Activated CD4-positive, alpha-beta T cell treated with anti-CD3 and anti-CD28 coated beads, Interleukin-2, amount 10 ng/mL, durations not matched to agents 7 days and 5 days (primary cell): ENCODE data around the gene SAMD14. TPM values are rescaled to one million over a fixed set of nuclear protein-coding genes. Genes with fewer than 3 reads are reported as not detected.

Experiments
- CTCF ChIA-PET: fragments of 350-600 bp; sonication (Branson Sonifier 250); formaldehyde crosslinking; loops from one replicate; lab custom pipeline; 2021; ENCODE audit warnings: antibody characterized with exemption; lab: Charles Lee
- POLR2A ChIA-PET: fragments of 350-600 bp; sonication (Branson Sonifier 250); formaldehyde crosslinking; loops from one replicate; lab custom pipeline; 2021; ENCODE audit warnings: antibody characterized with exemption; lab: Charles Lee
- DNase-seq: peaks from one replicate; pipeline ENCODE4 v3.0.0-alpha.2; 2020
- H3K27ac Mint-ChIP-seq: one replicate; pipeline ENCODE4 v1.8.0; 2021; ENCODE audit warnings: mild to moderate bottlenecking, moderate library complexity, mixed read lengths
- H3K27me3 Mint-ChIP-seq: one replicate; pipeline ENCODE4 v1.8.0; 2021; ENCODE audit warnings: mixed read lengths
- H3K36me3 Mint-ChIP-seq: one replicate; pipeline ENCODE4 v1.8.0; 2021; ENCODE audit warnings: low read depth, mixed read lengths
- H3K4me1 Mint-ChIP-seq: one replicate; pipeline ENCODE4 v1.8.0; 2021; ENCODE audit warnings: mixed read lengths
- H3K4me3 Mint-ChIP-seq: one replicate; pipeline ENCODE4 v1.8.0; 2021; ENCODE audit warnings: mild to moderate bottlenecking, moderate library complexity, mixed read lengths
- H3K9me3 Mint-ChIP-seq: one replicate; pipeline ENCODE4 v1.8.0; 2021; ENCODE audit warnings: mixed read lengths
- total RNA-seq, 2 experiments: library from RNA; stranded (reverse); gene quantifications; one replicate each; pipeline ENCODE4 v1.2.3, GENCODE V29; 2021

SAMD14 gene
- total RNA-seq, 2 experiments from 2014 or later, result 0.07 to 0.23 TPM

DNA sequence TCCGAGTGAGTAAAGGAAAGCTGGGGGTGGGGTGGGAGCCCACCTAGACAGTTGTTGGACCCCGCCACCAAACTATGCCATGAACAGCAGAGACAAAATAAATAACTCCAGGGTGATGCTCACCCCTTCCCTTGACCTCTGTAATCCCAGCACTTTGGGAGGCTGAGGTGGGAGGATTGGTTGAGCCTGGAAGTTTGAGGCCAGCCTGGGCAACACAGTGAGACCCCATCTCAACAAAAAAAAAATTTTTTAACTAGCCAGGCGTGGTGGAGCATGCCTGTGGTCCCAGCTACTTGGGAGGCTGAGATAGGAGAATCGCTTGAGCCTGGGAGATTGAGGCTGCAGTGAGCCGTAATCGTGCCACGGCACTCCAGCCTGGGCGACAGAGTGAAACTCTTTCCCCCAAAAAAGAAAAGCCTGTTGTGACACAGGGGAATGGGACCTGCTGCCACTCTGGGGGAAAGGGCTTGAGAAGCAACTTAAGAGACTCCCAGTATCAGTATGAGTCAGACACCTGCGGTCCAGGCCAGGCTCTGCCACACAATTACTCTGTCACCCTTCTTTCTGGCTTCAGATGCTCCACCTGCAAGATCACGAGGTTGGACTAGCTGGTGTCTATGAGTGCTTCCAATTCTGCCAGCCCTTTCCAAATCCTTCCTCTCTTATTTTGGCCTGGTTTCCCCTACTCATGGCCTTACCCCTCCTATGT, 40.9 kb upstream of the SAMD14 start:
- POLR2A ChIA-PET, result no interaction called here
- Mint-ChIP-seq H3K4me1 (peaks cover 17% of the 10 kb centered on the region), H3K27ac (no peak overlapping the region), H3K36me3 (no peaks in the 10 kb centered on the region), H3K4me3 (no peak overlapping the region), H3K27me3 (no peaks in the 10 kb centered on the region), H3K9me3 (no peaks in the 10 kb centered on the region)
- CTCF ChIA-PET, result interaction anchor here (1.6 to 5.3 kb wide), 13 partner anchors 7 to 127 kb away, joined by 3 to 31 read pairs (median 10); partner anchors contain the start of genes COL1A1, PDK2, PPP1R9B and TMEM92
- peak; percentile 43 for DNase-seq

DNA sequence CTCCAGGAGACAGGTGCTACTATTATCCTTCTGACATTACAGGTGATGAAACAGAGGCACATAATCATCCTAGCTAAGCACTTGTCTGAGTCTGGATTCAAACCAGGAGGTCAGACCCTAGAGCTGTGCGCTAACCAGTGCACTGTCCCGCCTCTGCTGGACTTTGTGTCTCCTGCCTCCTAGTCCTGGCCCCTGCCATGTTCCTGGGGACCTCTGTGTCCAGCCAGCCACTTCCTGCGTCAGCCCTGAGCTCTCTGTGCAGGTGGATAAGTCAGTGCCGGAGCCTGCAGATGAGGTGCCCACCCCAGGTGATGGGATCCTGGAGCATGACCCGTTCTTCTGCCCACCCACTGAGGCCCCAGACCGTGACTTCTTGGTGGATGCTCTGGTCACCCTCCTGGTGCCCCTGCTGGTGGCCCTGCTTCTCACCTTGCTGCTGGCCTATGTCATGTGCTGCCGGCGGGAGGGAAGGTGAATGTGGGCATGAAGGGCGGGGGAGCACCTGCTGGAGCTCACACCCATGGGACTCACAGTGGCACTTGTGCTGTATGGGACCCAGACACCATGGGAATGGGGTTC, 40.0 kb upstream of the SAMD14 start:
- no peak overlapping the region for H3K4me3 Mint-ChIP-seq
- ChIA-PET POLR2A (no interaction called here), CTCF (interaction anchor here (0.6 to 5.3 kb wide), 29 partner anchors 8 to 161 kb away, joined by 3 to 31 read pairs (median 5); partner anchors contain the start of genes COL1A1, PDK2, PPP1R9B and TMEM92)
- no peaks in the 10 kb centered on the region for H3K36me3 Mint-ChIP-seq
- H3K27ac Mint-ChIP-seq, result no peak overlapping the region
- no peak for DNase-seq
- no peaks in the 10 kb centered on the region for H3K9me3 Mint-ChIP-seq
- H3K4me1 Mint-ChIP-seq, result peaks cover 17% of the 10 kb centered on the region
- no peaks in the 10 kb centered on the region for H3K27me3 Mint-ChIP-seq

DNA sequence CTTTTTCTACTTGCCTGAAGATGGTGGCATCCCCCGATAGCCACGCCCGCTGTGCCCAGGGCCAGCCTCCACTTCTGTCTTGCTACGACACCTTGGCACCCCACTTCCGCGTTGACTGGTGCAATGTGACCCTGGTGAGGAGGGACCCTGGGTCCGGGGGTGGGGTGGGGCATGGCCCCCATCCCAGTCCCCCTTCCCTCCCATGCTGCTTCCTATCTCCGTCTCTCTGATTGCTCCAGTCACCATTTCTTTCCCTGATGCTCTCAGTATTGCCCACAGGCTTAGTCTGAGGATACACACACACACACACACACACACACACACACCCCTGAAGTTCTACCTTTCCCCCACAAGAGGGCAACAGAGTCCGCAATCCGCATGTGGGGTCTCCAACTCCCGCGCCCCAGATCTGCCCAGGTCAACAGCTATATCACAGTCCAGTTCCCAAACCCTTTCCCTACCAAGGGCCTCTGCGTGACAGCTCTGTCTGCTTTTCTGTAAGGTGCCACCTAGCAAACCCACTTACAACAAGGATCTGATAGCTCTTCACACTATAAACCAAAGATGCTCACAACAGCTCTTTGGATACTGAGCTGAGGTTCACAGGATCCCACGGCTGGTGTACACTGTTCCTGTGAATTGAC, 39.3 kb upstream of the SAMD14 start:
- H3K4me3 Mint-ChIP-seq, result no peak overlapping the region
- ChIA-PET POLR2A (interaction anchor here (0.5 kb wide), 1 partner anchor 52 kb away, joined by 3 read pairs; no protein-coding TSS in a partner anchor), CTCF (interaction anchor here (0.6 to 5.3 kb wide), 29 partner anchors 8 to 162 kb away, joined by 3 to 31 read pairs (median 5); partner anchors contain the start of genes COL1A1, PDK2, PPP1R9B and TMEM92)
- no peaks in the 10 kb centered on the region for H3K27me3 Mint-ChIP-seq
- H3K9me3 Mint-ChIP-seq, result no peaks in the 10 kb centered on the region
- H3K36me3 Mint-ChIP-seq, result no peaks in the 10 kb centered on the region
- peak; percentile 59 for DNase-seq
- peak overlapping the region; percentile 27 for H3K27ac Mint-ChIP-seq
- peaks cover 17% of the 10 kb centered on the region for H3K4me1 Mint-ChIP-seq

DNA sequence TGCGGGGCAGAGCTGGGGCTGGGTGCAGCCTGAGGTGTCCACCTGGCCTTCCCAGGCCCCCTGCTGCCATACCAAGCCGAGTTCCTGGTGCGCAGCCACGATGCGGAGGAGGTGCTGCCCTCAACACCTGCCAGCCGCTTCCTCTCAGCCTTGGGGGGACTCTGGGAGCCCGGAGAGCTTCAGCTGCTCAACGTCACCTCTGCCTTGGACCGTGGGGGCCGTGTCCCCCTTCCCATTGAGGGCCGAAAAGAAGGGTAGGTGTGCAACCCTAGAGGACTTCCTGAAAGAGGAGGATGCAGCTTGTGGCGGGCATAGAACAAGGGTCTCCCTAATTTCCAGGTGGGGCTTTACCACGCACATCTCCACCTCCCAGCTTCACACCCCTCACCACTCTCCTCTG, 38.4 kb upstream of the SAMD14 start:
- DNase-seq, result no peak
- peaks cover 20% of the 10 kb centered on the region for H3K4me1 Mint-ChIP-seq
- H3K4me3 Mint-ChIP-seq, result no peak overlapping the region
- no peaks in the 10 kb centered on the region for H3K27me3 Mint-ChIP-seq
- H3K36me3 Mint-ChIP-seq, result no peaks in the 10 kb centered on the region
- POLR2A ChIA-PET, result no interaction called here
- CTCF ChIA-PET, result interaction anchor here (1.2 to 5.3 kb wide), 6 partner anchors 10 to 130 kb away, joined by 3 to 31 read pairs (median 12); partner anchors contain the start of gene PPP1R9B
- no peaks in the 10 kb centered on the region for H3K9me3 Mint-ChIP-seq
- H3K27ac Mint-ChIP-seq, result peak overlapping the region; percentile 27

DNA sequence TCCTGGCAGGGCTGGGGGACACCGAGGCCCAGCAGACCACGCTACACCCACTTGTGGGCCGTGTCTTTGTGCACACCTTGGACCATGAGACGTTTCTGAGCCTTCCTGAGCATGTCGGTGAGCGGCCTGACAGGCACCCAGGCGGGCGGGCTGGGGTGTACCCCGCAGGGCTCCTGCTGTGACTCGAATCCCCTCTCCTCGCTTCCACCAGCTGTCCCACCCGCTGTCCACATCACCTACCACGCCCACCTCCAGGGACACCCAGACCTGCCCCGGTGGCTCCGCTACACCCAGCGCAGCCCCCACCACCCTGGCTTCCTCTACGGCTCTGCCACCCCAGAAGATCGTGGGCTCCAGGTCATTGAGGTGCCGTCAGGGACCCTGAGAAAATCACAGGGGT, 37.4 kb upstream of the SAMD14 start:
- no peak for DNase-seq
- H3K27ac Mint-ChIP-seq, result no peak overlapping the region
- H3K9me3 Mint-ChIP-seq, result peaks cover 3% of the 10 kb centered on the region
- POLR2A ChIA-PET, result no interaction called here
- peaks cover 23% of the 10 kb centered on the region for H3K4me1 Mint-ChIP-seq
- no peak overlapping the region for H3K4me3 Mint-ChIP-seq
- H3K27me3 Mint-ChIP-seq, result no peaks in the 10 kb centered on the region
- H3K36me3 Mint-ChIP-seq, result peaks cover 3% of the 10 kb centered on the region
- CTCF ChIA-PET, result interaction anchor here (1.2 to 5.3 kb wide), 3 partner anchors 11 to 131 kb away, joined by 3 to 31 read pairs (median 22); partner anchors contain the start of gene PPP1R9B

DNA sequence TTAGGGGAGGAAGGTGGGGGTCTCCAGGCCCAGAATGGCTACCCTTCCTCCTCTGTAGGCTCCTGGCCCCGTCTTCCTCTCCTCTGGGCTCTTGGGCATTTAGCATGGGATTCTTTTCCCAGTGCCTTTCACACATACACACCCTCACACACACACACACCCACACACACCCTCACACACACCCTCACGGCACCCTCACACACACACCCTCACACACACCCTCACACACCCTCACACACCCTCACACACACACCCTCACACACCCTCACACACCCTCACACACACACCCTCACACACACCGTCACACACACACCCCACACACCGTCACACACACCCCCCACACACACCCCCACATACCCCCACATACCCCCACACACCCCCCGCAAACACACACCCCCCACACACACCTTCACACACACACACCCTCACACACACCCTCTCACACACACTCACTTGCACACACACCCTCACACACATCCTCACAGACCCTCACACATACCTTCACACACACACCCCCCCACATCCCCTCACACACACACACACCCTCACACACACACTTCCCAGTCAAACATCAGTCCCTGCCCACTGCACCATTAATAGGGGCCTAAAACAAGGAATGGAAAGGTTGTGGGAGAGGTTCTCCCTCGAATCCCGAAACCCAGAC, 36.7 kb upstream of the SAMD14 start:
- DNase-seq, result no peak
- CTCF ChIA-PET, result interaction anchor here (2.1 kb wide), 1 partner anchor 15 kb away, joined by 9 read pairs; no protein-coding TSS in a partner anchor
- Mint-ChIP-seq H3K27me3 (no peaks in the 10 kb centered on the region), H3K27ac (no peak overlapping the region), H3K36me3 (peaks cover 6% of the 10 kb centered on the region), H3K4me1 (peaks cover 30% of the 10 kb centered on the region), H3K9me3 (peaks cover 4% of the 10 kb centered on the region), H3K4me3 (no peak overlapping the region)
- POLR2A ChIA-PET, result no interaction called here

DNA sequence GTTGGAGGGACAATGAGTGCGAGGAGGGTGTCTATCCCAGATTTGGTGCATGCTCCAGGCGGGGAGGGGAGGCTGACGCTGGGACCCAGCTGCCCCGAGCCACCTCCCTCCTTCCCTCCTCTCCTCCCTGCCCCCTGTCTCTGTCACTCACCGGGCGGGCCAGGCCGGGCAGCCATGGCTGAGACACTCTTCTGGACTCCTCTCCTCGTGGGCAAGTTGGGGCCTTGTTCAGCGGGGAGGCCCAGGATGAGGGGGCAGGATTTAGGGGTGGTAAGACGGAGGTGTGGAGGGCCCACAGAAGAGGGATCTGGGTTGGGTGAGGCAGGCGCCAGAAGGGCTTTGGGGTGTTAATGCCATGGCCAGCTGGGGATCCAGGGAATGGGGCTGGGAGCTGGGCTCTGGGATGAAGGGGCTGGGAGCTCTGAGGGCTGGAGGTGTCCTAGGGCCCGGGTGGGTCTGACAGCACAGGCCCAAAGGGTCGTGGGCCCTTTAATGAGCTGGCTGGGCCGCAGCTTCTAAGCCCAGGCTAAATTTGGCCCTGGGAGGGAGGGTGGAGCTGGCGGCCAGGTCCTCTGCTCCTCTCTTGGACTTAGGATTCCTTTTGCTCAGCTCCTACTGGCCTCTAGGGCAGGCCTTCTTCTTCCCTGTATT, 36.0 kb upstream of the SAMD14 start, which contains the start of gene SGCA:
SGCA (plus strand) TSS at position 139 of the 651 bp plus-strand sequence; CDS start at position 175, 36 bp downstream.
- no peak within 1 kb of the TSS for H3K27ac Mint-ChIP-seq

DNA sequence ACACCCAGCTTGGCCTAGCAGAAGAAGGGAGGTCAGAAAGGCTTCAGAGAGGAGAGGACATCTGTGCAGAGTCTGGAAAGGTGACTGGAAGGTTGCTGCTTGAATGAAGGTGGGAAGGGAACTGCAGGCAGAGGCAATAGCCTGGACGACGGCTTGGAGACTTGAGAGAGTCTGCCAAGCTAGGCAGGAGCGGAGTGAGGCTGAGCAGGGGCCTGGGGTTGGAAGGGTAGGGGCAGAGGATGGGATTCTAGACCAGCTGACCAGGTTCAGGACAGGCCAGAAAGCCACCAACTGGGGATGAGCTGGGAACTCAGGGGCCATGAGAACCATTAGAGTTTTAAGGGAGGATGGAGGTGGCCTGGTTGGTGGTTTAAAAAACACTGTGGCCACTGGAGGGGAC, 35.5 kb upstream of the SAMD14 start:
- Mint-ChIP-seq H3K9me3 (peaks cover 4% of the 10 kb centered on the region), H3K4me3 (no peak overlapping the region), H3K27me3 (peaks cover 4% of the 10 kb centered on the region), H3K4me1 (peaks cover 31% of the 10 kb centered on the region), H3K27ac (no peak overlapping the region), H3K36me3 (peaks cover 7% of the 10 kb centered on the region)
- POLR2A ChIA-PET, result no interaction called here
- no peak for DNase-seq
- CTCF ChIA-PET, result interaction anchor here (1.1 to 2.1 kb wide), 3 partner anchors 9 to 13 kb away, joined by 3 to 9 read pairs (median 5); no protein-coding TSS in a partner anchor

More for the DNA sequence above, 36.0 kb upstream of the SAMD14 start, which contains the start of gene SGCA:
- no peak within 1 kb of the TSS for H3K4me3 Mint-ChIP-seq
- H3K9me3 Mint-ChIP-seq, result peaks cover 4% of the 10 kb centered on the region
- H3K27me3 Mint-ChIP-seq, result peaks cover under 1% of the 10 kb centered on the region
- ChIA-PET POLR2A (no interaction called here), CTCF (interaction anchor here (1.5 to 2.1 kb wide), 2 partner anchors 10 to 14 kb away, joined by 5 to 9 read pairs; no protein-coding TSS in a partner anchor)
- DNase-seq, result no peak
- peaks cover 29% of the 10 kb centered on the region for H3K4me1 Mint-ChIP-seq
- peaks cover 7% of the 10 kb centered on the region for H3K36me3 Mint-ChIP-seq

DNA sequence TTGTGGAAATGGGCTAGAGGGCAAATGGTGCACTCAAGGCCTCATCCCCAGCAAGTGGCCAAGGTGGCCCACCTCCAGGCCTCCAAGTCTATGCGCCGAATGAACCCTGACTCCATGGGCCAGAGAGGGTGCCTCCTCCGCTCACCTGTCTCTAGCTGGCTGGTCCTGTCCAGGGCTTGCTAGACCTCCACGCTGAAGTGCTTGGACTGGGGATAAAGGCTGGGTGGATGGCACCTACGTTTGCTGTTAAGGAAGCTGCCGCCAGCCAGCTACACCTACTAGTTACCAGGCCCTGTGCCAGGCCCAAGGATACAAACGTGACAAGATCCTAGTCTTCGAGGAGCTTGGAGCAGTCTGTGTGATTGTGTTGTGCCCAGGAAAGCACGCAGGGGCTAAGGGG, 35.1 kb upstream of the SAMD14 start:
- ChIA-PET CTCF (interaction anchor here (1.1 to 2.1 kb wide), 3 partner anchors 9 to 13 kb away, joined by 3 to 9 read pairs (median 5); no protein-coding TSS in a partner anchor), POLR2A (no interaction called here)
- no peak overlapping the region for H3K27ac Mint-ChIP-seq
- no peak overlapping the region for H3K4me3 Mint-ChIP-seq
- peaks cover 7% of the 10 kb centered on the region for H3K36me3 Mint-ChIP-seq
- H3K4me1 Mint-ChIP-seq, result peaks cover 33% of the 10 kb centered on the region
- peaks cover 4% of the 10 kb centered on the region for H3K9me3 Mint-ChIP-seq
- H3K27me3 Mint-ChIP-seq, result peaks cover 4% of the 10 kb centered on the region
- no peak for DNase-seq

DNA sequence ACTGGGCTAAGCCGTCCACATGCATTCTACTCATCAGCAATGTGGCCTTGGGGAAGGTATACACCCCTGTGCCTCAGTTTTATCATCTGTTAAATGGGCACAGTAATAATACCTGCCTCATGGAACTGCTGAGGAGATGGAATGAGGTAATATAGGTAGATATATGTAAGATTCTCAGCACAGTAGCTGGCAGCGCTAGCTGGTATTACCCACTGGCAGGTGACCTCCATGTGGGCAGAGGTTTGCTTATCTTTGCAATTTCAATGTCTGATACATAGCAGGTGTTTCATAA, 34.7 kb upstream of the SAMD14 start:
- POLR2A ChIA-PET, result no interaction called here
- no peak for DNase-seq
- Mint-ChIP-seq H3K9me3 (peaks cover 4% of the 10 kb centered on the region), H3K36me3 (peaks cover 7% of the 10 kb centered on the region), H3K27me3 (peaks cover 4% of the 10 kb centered on the region), H3K4me1 (peaks cover 33% of the 10 kb centered on the region), H3K4me3 (no peak overlapping the region), H3K27ac (no peak overlapping the region)
- CTCF ChIA-PET, result interaction anchor here (1.1 to 2.1 kb wide), 3 partner anchors 8 to 13 kb away, joined by 3 to 9 read pairs (median 5); no protein-coding TSS in a partner anchor

DNA sequence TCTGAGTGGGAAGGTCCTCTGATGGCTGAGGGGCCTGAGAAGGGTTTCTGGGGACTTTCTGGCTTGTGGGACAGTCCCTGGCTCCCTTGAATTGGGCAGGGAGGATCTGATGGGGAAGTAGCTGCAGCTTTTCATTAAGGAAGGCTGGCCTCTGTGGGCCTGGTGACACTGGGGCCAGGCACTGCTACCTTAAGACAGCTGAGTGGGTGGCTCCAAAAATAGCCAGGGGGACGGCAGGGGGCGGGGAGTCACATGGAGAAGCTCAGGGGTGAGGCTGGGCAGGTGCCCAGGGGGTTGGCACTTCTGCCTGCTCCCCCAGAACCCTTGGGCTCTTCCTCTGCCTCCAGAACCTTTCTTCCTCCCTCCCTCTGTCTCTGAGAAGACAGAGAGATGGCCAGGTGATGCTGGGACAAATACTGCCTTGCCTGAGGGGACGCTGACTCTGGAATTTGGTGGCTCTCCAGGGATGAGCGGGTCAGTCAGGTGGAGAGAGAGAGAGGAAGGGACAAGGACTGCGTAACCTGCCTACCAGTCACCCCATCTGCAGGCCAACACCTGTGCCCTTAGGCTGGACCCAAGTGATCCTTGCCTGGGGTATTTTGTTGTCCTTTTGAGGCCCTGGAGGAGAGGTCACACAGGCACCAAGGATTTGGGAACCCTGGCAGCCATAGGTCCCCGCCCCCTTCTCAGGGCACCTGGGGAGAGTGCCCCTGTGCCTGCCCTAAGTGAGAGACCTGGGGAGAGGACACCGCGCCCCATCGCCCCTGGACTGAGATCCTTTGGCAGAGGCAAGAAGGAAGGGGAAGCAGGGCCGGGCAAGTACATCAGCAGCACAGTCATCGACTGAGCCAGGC, 34.1 kb upstream of the SAMD14 start:
- DNase-seq, result no peak
- peak overlapping the region; percentile 28 for H3K27ac Mint-ChIP-seq
- peaks cover 4% of the 10 kb centered on the region for H3K27me3 Mint-ChIP-seq
- peaks cover 7% of the 10 kb centered on the region for H3K36me3 Mint-ChIP-seq
- ChIA-PET CTCF (interaction anchor here (1.1 to 1.5 kb wide), 2 partner anchors 8 to 10 kb away, joined by 3 to 5 read pairs; no protein-coding TSS in a partner anchor), POLR2A (no interaction called here)
- H3K9me3 Mint-ChIP-seq, result peaks cover 4% of the 10 kb centered on the region
- H3K4me1 Mint-ChIP-seq, result peaks cover 29% of the 10 kb centered on the region
- no peak overlapping the region for H3K4me3 Mint-ChIP-seq
